C4-2B (cell line): ENCODE data around the gene ZNF488.

ENCODE experiments used
- H3K27ac ChIP-seq: fragments of 450-650 bp; 2 replicates; pipeline ENCODE4 v1.5.1; 2017
- CTCF ChIP-seq: fragments of 450-650 bp; conservative IDR thresholded peaks from 2 replicates; pipeline ENCODE4 v1.5.1; 2017; ENCODE audit warnings: mild to moderate bottlenecking
- ZFX ChIP-seq: fragments of 450-650 bp; IDR thresholded peaks from 2 replicates; pipeline ENCODE4 v1.6.1; 2017

ZNF488 gene

GRCh38 chr10:47331491-47331890, 52.6 kb downstream of the ZNF488 start:
- no peak for TF ChIP-seq CTCF
- no peak for TF ChIP-seq ZFX
- H3K27ac ChIP-seq: no peak overlapping the region

- TF ChIP-seq ZFX: no peak
- TF ChIP-seq CTCF: no peak
- no peak overlapping the region for H3K27ac ChIP-seq
These were observed 53.3 kb downstream of the ZNF488 start for GRCh38 chr10:47330804-47331203.

GRCh38 chr10:47330366-47330765, 53.7 kb downstream of the ZNF488 start:
- H3K27ac ChIP-seq: no peak overlapping the region
- TF ChIP-seq ZFX (no peak), CTCF (no peak)

GRCh38 chr10:47329855-47330254, 54.2 kb downstream of the ZNF488 start:
- no peak overlapping the region for H3K27ac ChIP-seq
- TF ChIP-seq ZFX: no peak
- no peak for TF ChIP-seq CTCF

- H3K27ac ChIP-seq: no peak overlapping the region
- TF ChIP-seq ZFX (no peak), CTCF (no peak)
These were observed 57.2 kb downstream of the ZNF488 start for GRCh38 chr10:47326927-47327330.

GRCh38 chr10:47326306-47326926, 57.7 kb downstream of the ZNF488 start:
- TF ChIP-seq CTCF: no peak
- TF ChIP-seq ZFX: no peak
- no peak overlapping the region for H3K27ac ChIP-seq

GRCh38 chr10:47325303-47326291, 58.5 kb downstream of the ZNF488 start:
- no peak for TF ChIP-seq CTCF
- TF ChIP-seq ZFX: no peak

More at GRCh38 chr10:47325303-47326291, 58.5 kb downstream of the ZNF488 start:
- no peak overlapping the region for H3K27ac ChIP-seq
